ENCODE measurements around the gene LIPC. TPM values are rescaled to one million over a fixed set of nuclear protein-coding genes. Genes with fewer than 3 reads are reported as not detected.

The LIPC gene
- total and polyA plus RNA-seq, 2 donors: 0.41 to 1.2 TPM

GRCh38 chr15:58460116-58460790 lies 28.5 kb downstream of the LIPC start:
- Histone ChIP-seq H3K27ac (ENCODE audit: low read depth) (no peak overlapping the region), H3K36me3 (ENCODE audit: insufficient read depth) (no peaks in the 10 kb centered on the region), H3K4me3 (ENCODE audit: low read depth, low read length) (no peak overlapping the region), H3K4me1 (ENCODE audit: insufficient read depth) (peaks cover 3% of the 10 kb centered on the region)
- DNase-seq (ENCODE audit: extremely low spot score): no peak
- 89% methylated on average over 10 of the region's 10 CpGs for WGBS

DNA sequence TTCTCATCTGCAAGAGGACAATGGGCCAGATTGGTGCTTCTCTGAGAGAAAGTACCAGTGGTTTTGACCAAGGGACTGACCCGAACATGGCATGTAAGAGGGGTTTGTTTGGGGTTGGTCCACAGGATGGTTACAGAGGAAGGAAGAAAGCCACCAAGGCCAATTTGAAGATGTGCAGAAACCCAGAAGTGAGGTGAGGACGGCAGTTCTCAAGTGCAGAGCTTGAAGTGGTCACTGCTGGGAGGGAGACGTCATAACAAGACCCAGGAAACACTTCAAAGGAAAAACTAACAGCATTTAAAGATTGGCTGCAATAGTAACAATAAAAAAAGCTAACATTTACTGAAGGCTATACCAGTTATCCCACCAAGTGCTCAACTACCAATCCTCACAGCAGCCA lies 29.1 kb downstream of the LIPC start:
- H3K4me1 ChIP-seq (ENCODE audit: insufficient read depth): peaks cover 3% of the 10 kb centered on the region
- WGBS: 94% methylated on average over 3 of the region's 3 CpGs
- H3K27ac ChIP-seq (ENCODE audit: low read depth): no peak overlapping the region
- no peak overlapping the region for H3K4me3 ChIP-seq (ENCODE audit: low read depth, low read length)
- DNase-seq (ENCODE audit: extremely low spot score): no peak
- no peaks in the 10 kb centered on the region for H3K36me3 ChIP-seq (ENCODE audit: insufficient read depth)

GRCh38 chr15:58462547-58462946 lies 30.8 kb downstream of the LIPC start:
- WGBS: 92% methylated on average over 4 of the region's 4 CpGs
- no peak for DNase-seq (ENCODE audit: extremely low spot score)
- Histone ChIP-seq H3K27ac (ENCODE audit: low read depth) (no peak overlapping the region), H3K36me3 (ENCODE audit: insufficient read depth) (no peaks in the 10 kb centered on the region), H3K4me3 (ENCODE audit: low read depth, low read length) (no peak overlapping the region), H3K4me1 (ENCODE audit: insufficient read depth) (peaks cover 3% of the 10 kb centered on the region)

DNA sequence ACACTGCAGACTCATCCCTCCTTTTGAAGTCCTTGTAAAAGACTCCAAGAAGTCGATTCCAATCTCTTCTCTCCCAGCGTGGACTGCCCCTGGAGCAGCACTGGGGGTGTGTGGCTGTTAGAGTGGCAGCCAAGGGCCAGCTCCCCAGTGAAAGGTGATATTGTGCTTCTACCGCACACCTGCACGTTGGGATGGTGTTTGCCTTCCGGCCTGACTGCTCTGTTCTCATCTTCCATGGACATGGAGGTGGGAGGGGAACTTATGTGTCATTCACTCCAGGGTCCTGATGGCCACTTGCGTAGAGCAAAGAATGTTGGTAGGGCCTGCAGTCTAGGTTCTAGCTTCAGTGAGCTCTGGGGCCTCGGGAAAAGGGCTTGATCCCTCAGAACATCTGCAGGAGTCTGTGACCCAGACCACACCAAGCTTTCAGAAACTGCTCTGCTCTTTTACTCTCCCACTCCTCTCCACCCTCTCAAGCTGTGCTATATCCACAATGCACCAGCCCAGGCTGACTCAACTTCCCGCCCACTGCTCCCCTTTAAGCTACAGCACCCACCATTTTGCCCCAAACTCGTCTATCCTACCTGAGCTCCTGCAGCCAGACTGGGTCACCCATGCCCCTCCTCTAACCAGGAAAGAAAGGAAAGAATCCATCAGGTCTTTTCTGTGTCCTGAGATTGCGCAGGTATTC lies 31.3 kb downstream of the LIPC start:
- Histone ChIP-seq H3K4me1 (ENCODE audit: insufficient read depth) (peaks cover 3% of the 10 kb centered on the region), H3K4me3 (ENCODE audit: low read depth, low read length) (no peak overlapping the region), H3K36me3 (ENCODE audit: insufficient read depth) (no peaks in the 10 kb centered on the region), H3K27ac (ENCODE audit: low read depth) (no peak overlapping the region)
- no peak for DNase-seq (ENCODE audit: extremely low spot score)
- WGBS: 87% methylated on average over 10 of the region's 10 CpGs

DNA sequence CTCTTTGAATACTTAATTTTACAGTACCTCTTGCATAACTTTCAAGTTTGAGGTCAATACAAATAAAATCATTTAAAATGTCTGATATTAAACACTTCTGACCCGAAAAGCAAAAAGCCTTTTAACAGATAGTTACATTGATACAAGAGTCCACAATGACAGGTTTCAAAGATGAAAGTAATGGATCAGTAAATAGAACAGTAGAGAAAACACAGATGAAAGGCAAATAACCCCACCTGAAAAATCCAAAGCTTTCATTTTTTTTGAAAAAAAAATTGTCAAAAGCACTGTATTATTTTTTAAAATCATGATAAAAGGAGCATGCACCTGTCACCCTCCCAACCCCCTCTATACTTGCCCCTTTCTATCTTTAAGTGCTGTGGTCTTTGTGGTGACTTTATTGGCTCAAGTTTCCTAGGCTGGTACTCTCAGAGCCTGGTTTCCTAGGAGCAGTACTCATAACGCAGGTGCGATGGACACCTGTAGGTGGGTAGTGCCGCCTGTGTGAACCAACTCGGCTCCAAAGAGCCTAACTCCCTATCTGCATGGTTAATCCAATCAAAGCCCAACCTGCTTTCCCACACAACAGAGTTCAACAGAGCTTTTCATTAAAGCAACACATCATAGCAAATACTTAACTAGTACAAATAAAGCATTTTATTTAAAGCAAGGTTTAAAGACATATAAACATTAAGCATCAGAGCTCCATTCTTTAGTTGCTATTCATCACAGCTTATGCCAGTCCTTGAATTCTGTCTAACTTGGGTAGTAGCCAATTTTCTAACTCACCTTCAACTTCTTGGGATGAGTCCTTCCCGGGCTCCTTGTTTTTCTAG lies 32.2 kb downstream of the LIPC start:
- no peak overlapping the region for H3K27ac ChIP-seq (ENCODE audit: low read depth)
- WGBS: 91% methylated on average over 6 of the region's 6 CpGs
- H3K4me3 ChIP-seq (ENCODE audit: low read depth, low read length): no peak overlapping the region
- no peak for DNase-seq (ENCODE audit: extremely low spot score)
- no peaks in the 10 kb centered on the region for H3K36me3 ChIP-seq (ENCODE audit: insufficient read depth)
- peaks cover 2% of the 10 kb centered on the region for H3K4me1 ChIP-seq (ENCODE audit: insufficient read depth)

DNA sequence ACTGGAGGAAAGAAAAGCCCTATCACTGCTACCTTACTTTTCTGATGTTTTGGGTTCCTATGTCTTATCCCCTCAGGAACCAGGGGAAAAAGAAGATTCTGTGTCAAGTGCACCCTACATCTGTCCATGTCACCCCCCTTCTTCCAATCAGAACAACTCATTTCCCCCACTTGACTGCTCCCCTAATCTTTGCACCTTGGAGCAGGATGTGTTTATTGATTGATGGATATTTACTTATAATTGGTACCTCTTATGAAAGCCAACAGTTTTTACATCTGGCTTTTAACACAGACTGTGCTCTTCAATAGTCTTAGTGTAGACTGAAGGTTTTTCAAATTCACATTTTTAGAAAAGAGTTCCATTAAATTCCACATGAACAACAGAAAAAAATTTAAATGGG lies 33.3 kb downstream of the LIPC start:
- DNase-seq (ENCODE audit: extremely low spot score): no peak
- Histone ChIP-seq H3K36me3 (ENCODE audit: insufficient read depth) (no peaks in the 10 kb centered on the region), H3K4me1 (ENCODE audit: insufficient read depth) (peaks cover 2% of the 10 kb centered on the region), H3K4me3 (ENCODE audit: low read depth, low read length) (no peak overlapping the region), H3K27ac (ENCODE audit: low read depth) (no peak overlapping the region)

DNA sequence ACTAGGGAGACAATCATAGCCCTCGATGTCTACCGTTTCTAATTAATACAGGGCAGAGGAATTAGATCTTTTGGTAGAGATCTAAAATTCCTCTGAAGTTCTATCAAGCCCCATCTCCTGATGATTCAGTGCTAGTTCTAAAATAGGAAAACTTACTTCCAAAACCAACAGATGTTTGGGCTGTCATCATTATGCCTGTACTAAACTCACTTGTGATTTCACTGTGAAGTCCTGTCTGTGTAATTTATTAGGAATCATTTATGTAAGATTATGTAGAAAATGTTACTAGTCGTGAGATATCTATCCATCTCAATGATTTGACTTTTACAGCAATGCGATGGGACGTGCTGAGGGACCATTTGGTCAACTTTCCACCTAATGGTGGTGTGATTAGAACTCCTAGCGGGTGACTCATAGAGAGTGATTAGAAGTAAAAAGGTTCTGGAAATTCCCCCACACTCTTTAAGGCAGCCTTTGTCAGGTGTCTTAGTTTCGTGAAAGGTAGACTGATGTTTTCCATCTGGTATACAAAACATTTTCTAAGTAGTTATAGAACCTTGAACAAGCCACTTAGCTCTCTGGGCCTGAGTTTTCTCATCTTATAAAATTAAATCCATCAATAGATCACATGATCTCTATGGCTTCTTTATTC lies 34.2 kb downstream of the LIPC start:
- Histone ChIP-seq H3K27ac (ENCODE audit: low read depth) (no peak overlapping the region), H3K4me1 (ENCODE audit: insufficient read depth) (no peaks in the 10 kb centered on the region), H3K4me3 (ENCODE audit: low read depth, low read length) (no peak overlapping the region), H3K36me3 (ENCODE audit: insufficient read depth) (no peaks in the 10 kb centered on the region)
- no peak for DNase-seq (ENCODE audit: extremely low spot score)
- WGBS: 85% methylated on average over 7 of the region's 7 CpGs

- no peak for DNase-seq (ENCODE audit: extremely low spot score)
- WGBS: 95% methylated on average over 2 of the region's 2 CpGs
- Histone ChIP-seq H3K4me3 (ENCODE audit: low read depth, low read length) (no peak overlapping the region), H3K36me3 (ENCODE audit: insufficient read depth) (no peaks in the 10 kb centered on the region), H3K27ac (ENCODE audit: low read depth) (no peak overlapping the region), H3K4me1 (ENCODE audit: insufficient read depth) (no peaks in the 10 kb centered on the region)
Measured at GRCh38 chr15:58466566-58466965, 34.8 kb downstream of the LIPC start.

- Histone ChIP-seq H3K36me3 (ENCODE audit: insufficient read depth) (no peaks in the 10 kb centered on the region), H3K4me1 (ENCODE audit: insufficient read depth) (no peaks in the 10 kb centered on the region), H3K4me3 (ENCODE audit: low read depth, low read length) (no peak overlapping the region), H3K27ac (ENCODE audit: low read depth) (no peak overlapping the region)
- WGBS: 78% methylated on average over 15 of the region's 15 CpGs
- DNase-seq (ENCODE audit: extremely low spot score): no peak
Measured at GRCh38 chr15:58467121-58467721, 35.4 kb downstream of the LIPC start.

- H3K4me1 ChIP-seq (ENCODE audit: insufficient read depth): no peaks in the 10 kb centered on the region
- no peaks in the 10 kb centered on the region for H3K36me3 ChIP-seq (ENCODE audit: insufficient read depth)
- H3K4me3 ChIP-seq (ENCODE audit: low read depth, low read length): no peak overlapping the region
- no peak overlapping the region for H3K27ac ChIP-seq (ENCODE audit: low read depth)
- WGBS: 89% methylated on average over 9 of the region's 9 CpGs
- DNase-seq (ENCODE audit: extremely low spot score): no peak
Measured at GRCh38 chr15:58467722-58468423, 36.1 kb downstream of the LIPC start.

DNA sequence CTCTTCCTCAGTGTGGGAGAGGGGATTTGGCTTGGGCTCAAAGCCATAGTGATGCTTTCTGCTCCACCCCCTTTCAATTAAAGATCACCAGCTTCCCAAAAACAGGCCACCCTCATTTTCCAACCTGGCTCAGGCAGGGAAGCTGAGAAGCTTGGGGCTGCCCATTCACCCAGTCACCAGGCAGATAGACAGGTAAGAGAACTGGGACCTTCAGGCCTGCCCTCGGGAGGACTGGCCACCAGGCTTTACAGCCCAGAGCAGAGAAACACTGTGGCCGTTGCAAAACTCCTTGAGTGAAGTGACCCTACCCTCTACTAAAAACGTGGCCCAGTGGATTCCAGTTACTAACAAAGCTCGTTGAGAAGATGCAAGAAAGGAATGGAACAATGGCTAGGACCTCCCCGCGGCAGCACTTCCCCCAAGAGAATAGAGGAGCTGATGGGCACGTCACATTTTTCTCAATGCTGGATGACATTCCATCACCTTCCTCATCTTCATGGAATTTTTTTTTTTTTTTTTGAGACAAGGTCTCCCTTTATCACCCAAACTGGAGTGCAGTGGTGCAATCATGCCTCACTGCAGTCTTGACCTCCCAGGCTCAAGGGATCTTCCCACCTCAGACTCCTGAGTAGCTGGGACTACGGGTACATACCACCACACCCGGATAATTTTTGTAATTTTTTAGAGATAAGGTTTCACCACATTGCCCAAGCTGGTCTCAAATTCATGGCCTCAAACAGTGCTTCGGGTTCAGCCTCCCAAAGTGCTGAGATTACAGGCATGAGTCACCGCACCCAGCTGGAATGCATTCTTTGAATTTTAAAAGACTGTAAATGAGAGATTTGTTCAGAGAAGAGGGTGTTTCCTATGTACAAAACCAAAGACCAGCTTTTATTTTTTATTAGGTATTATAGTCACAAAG lies 37.9 kb downstream of the LIPC start:
- Histone ChIP-seq H3K4me1 (ENCODE audit: insufficient read depth) (peaks cover 1% of the 10 kb centered on the region), H3K4me3 (ENCODE audit: low read depth, low read length) (no peak overlapping the region), H3K36me3 (ENCODE audit: insufficient read depth) (no peaks in the 10 kb centered on the region), H3K27ac (ENCODE audit: low read depth) (no peak overlapping the region)
- DNase-seq (ENCODE audit: extremely low spot score): no peak
- WGBS: 66% methylated on average over 11 of the region's 11 CpGs

GRCh38 chr15:58471348-58471747 lies 39.6 kb downstream of the LIPC start:
- peaks cover 1% of the 10 kb centered on the region for H3K4me1 ChIP-seq (ENCODE audit: insufficient read depth)
- no peak overlapping the region for H3K4me3 ChIP-seq (ENCODE audit: low read depth, low read length)
- H3K27ac ChIP-seq (ENCODE audit: low read depth): no peak overlapping the region
- no peaks in the 10 kb centered on the region for H3K36me3 ChIP-seq (ENCODE audit: insufficient read depth)
- 100% methylated on average over 1 of the region's 1 CpG for WGBS
- no peak for DNase-seq (ENCODE audit: extremely low spot score)

All from urinary bladder (tissue), 4 donors.